H1 (cell line): ENCODE results near the gene RABEPK. TPM values are rescaled to one million over a fixed set of nuclear protein-coding genes. Genes with fewer than 3 reads are reported as not detected.

Experiments
- CTCF ChIA-PET: fragments of 300-600 bp; sonication (Branson Sonifier 250); formaldehyde crosslinking; loops from one replicate; lab custom pipeline; 2021; ENCODE audit not compliant: partially characterized antibody; lab: Charles Lee
- POLR2A ChIA-PET: fragments of 300-600 bp; sonication (Branson Sonifier 250); formaldehyde crosslinking; loops from one replicate; lab custom pipeline; 2021; ENCODE audit warnings: inconsistent platforms; ENCODE audit not compliant: partially characterized antibody; lab: Charles Lee
- DNase-seq, 2 experiments: peaks; one replicate each; pipeline versions ENCODE4 v3.0.0 to v3.0.0-alpha.2; 2010 to 2022; ENCODE audit warnings: low spot score in 2 of 2, low read depth in 1 of 2, mixed read lengths in 1 of 2
- FAIRE-seq: peaks from 2 replicates; lab custom pipeline; 2011; peaks lifted over from hg19 to GRCh38; lab: Jason Lieb, UNC
- H2AFZ ChIP-seq: 2 replicates; pipeline ENCODE4 v1.8.1; 2012; ENCODE audit warnings: low read length, inconsistent platforms
- H2AK5ac ChIP-seq: 2 replicates; pipeline ENCODE4 v1.6.1; 2013; ENCODE audit warnings: low read depth, low read length
- H2BK120ac ChIP-seq: replicated peaks from 2 replicates; pipeline ENCODE3; 2013; ENCODE audit warnings: low read depth, low read length, inconsistent platforms
- H2BK12ac ChIP-seq: 2 replicates; pipeline ENCODE4 v1.6.1; 2013; ENCODE audit warnings: low read depth, low read length
- H2BK15ac ChIP-seq: 2 replicates; pipeline ENCODE4 v1.6.1; 2013; ENCODE audit warnings: low read length
- H2BK20ac ChIP-seq: 2 replicates; pipeline ENCODE4 v1.6.1; 2013; ENCODE audit warnings: low read length
- H2BK5ac ChIP-seq: 2 replicates; pipeline ENCODE4 v1.6.1; 2013; ENCODE audit warnings: low read depth, low read length
- H3K14ac ChIP-seq: 2 replicates; pipeline ENCODE4 v1.6.1; 2013; ENCODE audit warnings: inconsistent platforms; ENCODE audit not compliant: insufficient read length
- H3K18ac ChIP-seq: 2 replicates; pipeline ENCODE4 v1.6.1; 2013; ENCODE audit warnings: low read length; ENCODE audit errors: extremely low read depth
- H3K23ac ChIP-seq: 2 replicates; pipeline ENCODE4 v1.6.1; 2013; ENCODE audit warnings: inconsistent platforms; ENCODE audit not compliant: insufficient read length
- H3K23me2 ChIP-seq: 2 replicates; pipeline ENCODE4 v1.6.1; 2013; ENCODE audit warnings: low read depth, low read length
- H3K27ac ChIP-seq: 2 replicates; pipeline ENCODE4 v1.6.1; 2011; ENCODE audit warnings: low read depth, low read length, inconsistent platforms
- H3K27me3 ChIP-seq, 4 experiments: replicated peaks in 1 of 4; 1 replicate in 1 of 4; 2 replicates in 3 of 4; pipeline versions ENCODE4 v1.6.1 to v1.8.1; 2011 to 2013; ENCODE audit warnings: low read length in 3 of 4, mild to moderate bottlenecking in 3 of 4, inconsistent platforms in 2 of 4, mixed read lengths in 2 of 4, moderate library complexity in 1 of 4; ENCODE audit not compliant: control insufficient read depth in 3 of 4, insufficient read depth in 3 of 4; ENCODE audit errors: extremely low read depth in 1 of 4
- H3K36me3 ChIP-seq, 4 experiments: 2 replicates each; pipeline versions ENCODE4 v1.6.1 to v1.8.1; 2011 to 2013; ENCODE audit warnings: mild to moderate bottlenecking in 4 of 4, low read length in 3 of 4, moderate library complexity in 2 of 4, control low read depth in 1 of 4, inconsistent platforms in 1 of 4; ENCODE audit not compliant: insufficient read depth in 4 of 4, control insufficient read depth in 2 of 4
- H3K4ac ChIP-seq: replicated peaks from 2 replicates; pipeline ENCODE3; 2013; ENCODE audit warnings: low read length, low read depth, mixed read lengths, inconsistent platforms; ENCODE audit not compliant: insufficient read length
- H3K4me1 ChIP-seq, 4 experiments: replicated peaks in 1 of 4; 1 replicate in 1 of 4; 2 replicates in 3 of 4; pipeline versions ENCODE4 v1.6.1 to v1.8.1; 2011 to 2013; ENCODE audit warnings: low read length in 3 of 4, inconsistent platforms in 2 of 4, mixed read lengths in 1 of 4; ENCODE audit not compliant: insufficient read depth in 4 of 4, control insufficient read depth in 3 of 4
- H3K4me2 ChIP-seq, 2 experiments: 2 replicates each; pipeline versions ENCODE4 v1.6.1 to v1.8.1; 2011 to 2013; ENCODE audit warnings: low read depth in 2 of 2, low read length in 2 of 2, control low read depth in 1 of 2, inconsistent platforms in 1 of 2, mild to moderate bottlenecking in 1 of 2; ENCODE audit not compliant: insufficient read depth in 1 of 2
- H3K4me3 ChIP-seq, 4 experiments: fragments of 200-600, 300-600 bp in 1 of 4; sonication (generic), shearing (Covaris generic), sonication (Bioruptor Twin) in 1 of 4; 2 replicates each; pipeline versions ENCODE4 v1.5.1 to v1.8.1; 2011 to 2016; ENCODE audit warnings: low read length in 4 of 4, low read depth in 3 of 4, control low read depth in 2 of 4, inconsistent platforms in 2 of 4, mild to moderate bottlenecking in 2 of 4, mixed read lengths in 1 of 4, moderate library complexity in 1 of 4; ENCODE audit not compliant: insufficient read depth in 2 of 4; ENCODE audit errors: extremely low read depth in 1 of 4
- H3K56ac ChIP-seq: replicated peaks from 2 replicates; pipeline ENCODE3; 2013; ENCODE audit warnings: low read depth, mild to moderate bottlenecking, mixed read lengths, low read length, inconsistent platforms; ENCODE audit not compliant: insufficient read length
- H3K79me1 ChIP-seq: 2 replicates; pipeline ENCODE4 v1.6.1; 2013; ENCODE audit warnings: low read depth, low read length, control low read depth
- H3K79me2 ChIP-seq, 2 experiments: 2 replicates each; pipeline versions ENCODE4 v1.6.1 to v1.8.1; 2012 to 2013; ENCODE audit warnings: low read length in 2 of 2, mild to moderate bottlenecking in 2 of 2, inconsistent platforms in 1 of 2; ENCODE audit not compliant: insufficient read depth in 2 of 2, control insufficient read depth in 1 of 2
- H3K9ac ChIP-seq, 4 experiments: replicated peaks in 1 of 4; 1 replicate in 1 of 4; 2 replicates in 3 of 4; pipeline versions ENCODE4 v1.6.1 to v1.8.1; 2011 to 2013; ENCODE audit warnings: low read depth in 3 of 4, low read length in 3 of 4, control low read depth in 2 of 4, mild to moderate bottlenecking in 2 of 4, moderate library complexity in 2 of 4, inconsistent platforms in 1 of 4; ENCODE audit errors: extremely low read depth in 1 of 4
- H3K9me3 ChIP-seq, 2 experiments: 2 replicates each; pipeline versions ENCODE4 v1.6.1 to v1.8.1; 2012 to 2013; ENCODE audit warnings: mild to moderate bottlenecking in 2 of 2, moderate library complexity in 2 of 2, control low read depth in 1 of 2, inconsistent platforms in 1 of 2, low read depth in 1 of 2, low read length in 1 of 2, mixed read lengths in 1 of 2; ENCODE audit not compliant: insufficient read depth in 2 of 2
- H4K20me1 ChIP-seq, 2 experiments: replicated peaks in 1 of 2; 2 replicates each; pipeline versions ENCODE3 to v1.8.1; 2011 to 2013; ENCODE audit warnings: inconsistent platforms in 2 of 2, low read length in 2 of 2, mild to moderate bottlenecking in 1 of 2; ENCODE audit not compliant: insufficient read depth in 2 of 2, control insufficient read depth in 1 of 2
- H4K5ac ChIP-seq: 2 replicates; pipeline ENCODE4 v1.6.1; 2013; ENCODE audit warnings: low read length, low read depth, mixed read lengths, inconsistent platforms; ENCODE audit not compliant: insufficient read length
- H4K8ac ChIP-seq: 2 replicates; pipeline ENCODE4 v1.8.0; 2013; ENCODE audit warnings: mild to moderate bottlenecking, moderate library complexity, low read length, inconsistent platforms; ENCODE audit not compliant: insufficient read depth; ENCODE audit errors: extremely low read depth
- H4K91ac ChIP-seq: replicated peaks from 2 replicates; pipeline ENCODE3; 2013; ENCODE audit warnings: low read length, mixed read lengths, inconsistent platforms; ENCODE audit not compliant: insufficient read length
- BCL11A ChIP-seq, 2 experiments: IDR thresholded peaks; one replicate each; pipeline ENCODE4 v1.6.1; 2011; ENCODE audit warnings: low read depth in 2 of 2, low read length in 2 of 2, mild to moderate bottlenecking in 2 of 2
- CBX5 ChIP-seq: fragments of 300-800, 300-1000 bp; sonication (generic); IDR thresholded peaks from 2 replicates; pipeline ENCODE4 v1.7.1; 2016; ENCODE audit warnings: antibody characterized with exemption, low read length, low read depth
- CBX8 ChIP-seq: fragments of 300-800, 300-1000 bp; sonication (generic); IDR thresholded peaks from 2 replicates; pipeline ENCODE4 v1.7.1; 2016; ENCODE audit warnings: low read depth, low read length, borderline replicate concordance
- FOSL1 ChIP-seq: IDR thresholded peaks from 2 replicates; pipeline ENCODE4 v1.6.1; 2011; ENCODE audit warnings: mild to moderate bottlenecking, low read depth, low read length, moderate library complexity; ENCODE audit not compliant: insufficient read depth
- GABPA ChIP-seq: IDR thresholded peaks from 2 replicates; pipeline ENCODE4 v1.6.1; 2011; ENCODE audit warnings: mild to moderate bottlenecking, low read length, moderate library complexity, borderline replicate concordance; ENCODE audit not compliant: insufficient read depth
- RAD21 ChIP-seq, 2 experiments: IDR thresholded peaks in 1 of 2; conservative IDR thresholded peaks in 1 of 2; 2 replicates each; pipeline ENCODE4 v1.6.1; 2011; ENCODE audit warnings: low read depth in 2 of 2, low read length in 2 of 2, improper control_type of control experiment in 1 of 2, inconsistent platforms in 1 of 2, mild to moderate bottlenecking in 1 of 2, moderate library complexity in 1 of 2
- SIN3A ChIP-seq, 2 experiments: IDR thresholded peaks in 1 of 2; conservative IDR thresholded peaks in 1 of 2; 2 replicates each; pipeline ENCODE4 v1.6.1; 2011 to 2012; ENCODE audit warnings: low read length in 2 of 2, improper control_type of control experiment in 1 of 2, low read depth in 1 of 2, mild to moderate bottlenecking in 1 of 2
- SP1 ChIP-seq: IDR thresholded peaks from 2 replicates; pipeline ENCODE4 v1.6.1; 2011; ENCODE audit warnings: low read depth, low read length
- SP2 ChIP-seq: IDR thresholded peaks from 2 replicates; pipeline ENCODE4 v1.6.1; 2012; ENCODE audit warnings: mild to moderate bottlenecking, low read length, inconsistent platforms
- TCF12 ChIP-seq: IDR thresholded peaks from 2 replicates; pipeline ENCODE4 v1.6.1; 2011; ENCODE audit warnings: low read depth, mild to moderate bottlenecking, low read length
- WGBS, 2 experiments: shearing (Covaris generic) in 1 of 2; methylation state at CpG; one replicate each; pipeline versions ENCODE4 v1.1.6 to v1.1.7; 2013 to 2015; ENCODE audit warnings: low lambda C conversion rate in 2 of 2, mixed read lengths in 2 of 2, inconsistent platforms in 1 of 2, low coverage in 1 of 2, missing lambda C conversion rate in 1 of 2; ENCODE audit not compliant: insufficient replicate concordance in 2 of 2, insufficient coverage in 1 of 2, insufficient read length in 1 of 2; ENCODE audit errors: extremely low coverage in 1 of 2, missing lambda C conversion rate in 1 of 2; 5-methylcytosine and 5-hydroxymethylcytosine counted together
- polyA plus RNA-seq, 7 experiments: library from polyadenylated mRNA; depleted of rRNA in 3 of 7; stranded (reverse) in 5 of 7; unstranded in 2 of 7; fragments of >200 nt in 5 of 7; fragments of 200-250 nt in 2 of 7; gene quantifications; 1 replicate in 5 of 7; 2 replicates in 1 of 7; 4 replicates in 1 of 7; pipeline versions ENCODE4 v1.2.1 to v1.2.3, GENCODE V29; 2011 to 2013; ENCODE audit warnings: missing spikeins in 2 of 7, mixed read lengths in 2 of 7
- total RNA-seq: library from RNA; stranded (reverse); fragmentation: NEBNext Ultra II Directional; extraction: Animal tissue kit (Norgen Biotek cat#: 25700); gene quantifications from 2 replicates; pipeline ENCODE4 v1.2.1, GENCODE V29; 2021
- TF ChIP-seq, protein P1 (sequence below), 3 experiments: IDR thresholded peaks; 1 replicate in 2 of 3; 2 replicates in 1 of 3; pipeline versions ENCODE4 v1.5.1 to v1.6.1; 2011; ENCODE audit warnings: low read length in 3 of 3, mild to moderate bottlenecking in 3 of 3, inconsistent platforms in 2 of 3, low read depth in 1 of 3, moderate library complexity in 1 of 3; ENCODE audit not compliant: insufficient read depth in 1 of 3; ENCODE audit errors: control extremely low read depth in 1 of 3

Gene RABEPK
- total and polyA plus RNA-seq, 2 of the 8 experiments (the other 6 are each of a cell fraction or from before 2014, with no cell fraction given): 26.3 to 34.3 TPM

DNA sequence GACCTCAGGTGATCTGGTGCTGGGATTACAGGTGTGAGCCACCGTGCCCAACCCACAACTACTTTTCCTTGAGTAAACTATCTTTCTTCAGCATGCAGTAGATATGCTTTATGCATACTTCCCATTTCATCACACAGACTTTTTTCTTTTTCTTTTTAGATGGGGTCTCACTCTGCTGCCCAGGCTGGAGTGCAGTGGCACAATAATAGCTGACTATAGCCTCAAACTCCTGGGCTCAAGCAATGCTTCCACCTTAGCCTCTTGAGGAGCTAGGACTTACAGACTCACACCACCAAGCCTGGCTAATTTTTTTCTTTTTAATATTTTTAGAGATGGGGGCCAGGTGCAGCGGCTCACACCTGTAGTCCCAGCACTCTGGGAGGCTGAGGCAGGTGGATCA, 33.6 kb upstream of the RABEPK start:
- Histone ChIP-seq H3K4me2 (no peak overlapping the region), H3K18ac (no peak overlapping the region), H2BK5ac (no peak overlapping the region), H3K23me2 (no peaks in the 10 kb centered on the region), H2BK12ac (no peak overlapping the region), H3K36me3 (peaks cover 2 to 13% (median 4%) of the 10 kb centered on the region in 4 experiments; a peak in 5 of 8 replicates), H3K79me2 (peaks cover 0 to 12% of the 10 kb centered on the region in 2 experiments; a peak in 2 of 4 replicates), H3K4me1 (no peaks in the 10 kb centered on the region), H2BK20ac (no peak overlapping the region), H3K9me3 (no peaks in the 10 kb centered on the region), H3K4me3 (no peak overlapping the region), H4K91ac (no peak overlapping the region), H3K23ac (no peak overlapping the region), H3K27ac (no peak overlapping the region), H2AK5ac (no peak overlapping the region), H4K5ac (no peak overlapping the region), H3K56ac (no peak overlapping the region), H4K8ac (no peak overlapping the region), H4K20me1 (peaks cover 3% of the 10 kb centered on the region in 2 experiments), H2BK15ac (no peak overlapping the region), H3K14ac (no peak overlapping the region), H3K79me1 (no peaks in the 10 kb centered on the region), H2BK120ac (no peak overlapping the region), H2AFZ (no peak overlapping the region), H3K4ac (no peak overlapping the region), H3K27me3 (no peaks in the 10 kb centered on the region), H3K9ac (no peak overlapping the region)
- CTCF ChIA-PET: interaction anchor here (1.9 kb wide), 1 partner anchor 12 kb away, joined by 6 read pairs; no protein-coding TSS in a partner anchor
- DNase-seq (no peak), FAIRE-seq (no peak)
- WGBS, 2 experiments: 50% methylated on average over 2 of the region's 2 CpGs; no CpG with 5 or more reads in 1 of the 2 experiments
- POLR2A ChIA-PET: interaction anchor here (0.5 kb wide), 1 partner anchor 480 kb away, joined by 3 read pairs; no protein-coding TSS in a partner anchor
- TF ChIP-seq CBX5 (no peak), TCF12 (no peak), SP2 (no peak), FOSL1 (no peak), SP1 (no peak), CBX8 (no peak), SIN3A (conservative IDR thresholded peaks at IDR 0.05 in 1 of 2, IDR thresholded peaks at IDR 0.05 in 1 of 2; ENCODE audit: low read depth in 1 of 2, low read length in 2 of 2) (no peak), GABPA (no peak), BCL11A (IDR thresholded peaks at IDR 0.05; ENCODE audit: low read depth in 2 of 2, low read length in 2 of 2) (no peak), RAD21 (IDR thresholded peaks at IDR 0.05 in 1 of 2, conservative IDR thresholded peaks at IDR 0.05 in 1 of 2; ENCODE audit: low read depth in 2 of 2, low read length in 2 of 2) (no peak)
- TF ChIP-seq, protein P1, sequence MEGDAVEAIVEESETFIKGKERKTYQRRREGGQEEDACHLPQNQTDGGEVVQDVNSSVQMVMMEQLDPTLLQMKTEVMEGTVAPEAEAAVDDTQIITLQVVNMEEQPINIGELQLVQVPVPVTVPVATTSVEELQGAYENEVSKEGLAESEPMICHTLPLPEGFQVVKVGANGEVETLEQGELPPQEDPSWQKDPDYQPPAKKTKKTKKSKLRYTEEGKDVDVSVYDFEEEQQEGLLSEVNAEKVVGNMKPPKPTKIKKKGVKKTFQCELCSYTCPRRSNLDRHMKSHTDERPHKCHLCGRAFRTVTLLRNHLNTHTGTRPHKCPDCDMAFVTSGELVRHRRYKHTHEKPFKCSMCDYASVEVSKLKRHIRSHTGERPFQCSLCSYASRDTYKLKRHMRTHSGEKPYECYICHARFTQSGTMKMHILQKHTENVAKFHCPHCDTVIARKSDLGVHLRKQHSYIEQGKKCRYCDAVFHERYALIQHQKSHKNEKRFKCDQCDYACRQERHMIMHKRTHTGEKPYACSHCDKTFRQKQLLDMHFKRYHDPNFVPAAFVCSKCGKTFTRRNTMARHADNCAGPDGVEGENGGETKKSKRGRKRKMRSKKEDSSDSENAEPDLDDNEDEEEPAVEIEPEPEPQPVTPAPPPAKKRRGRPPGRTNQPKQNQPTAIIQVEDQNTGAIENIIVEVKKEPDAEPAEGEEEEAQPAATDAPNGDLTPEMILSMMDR (IDR thresholded peaks at IDR 0.05; ENCODE audit: control extremely low read depth in 1 of 3, insufficient read depth in 1 of 3, low read depth in 1 of 3, low read length in 3 of 3): no peak
